GM12892 (cell line): ENCODE results near the gene TMEM50B.

Source experiments
- POLR2A ChIP-seq: IDR thresholded peaks from 2 replicates; pipeline ENCODE4 v1.6.1; 2011; ENCODE audit warnings: low read depth, low read length, control low read depth
- POLR2AphosphoS5 ChIP-seq: IDR thresholded peaks from 2 replicates; pipeline ENCODE4 v1.6.1; 2011; ENCODE audit warnings: low read depth, low read length, control low read depth

DNA sequence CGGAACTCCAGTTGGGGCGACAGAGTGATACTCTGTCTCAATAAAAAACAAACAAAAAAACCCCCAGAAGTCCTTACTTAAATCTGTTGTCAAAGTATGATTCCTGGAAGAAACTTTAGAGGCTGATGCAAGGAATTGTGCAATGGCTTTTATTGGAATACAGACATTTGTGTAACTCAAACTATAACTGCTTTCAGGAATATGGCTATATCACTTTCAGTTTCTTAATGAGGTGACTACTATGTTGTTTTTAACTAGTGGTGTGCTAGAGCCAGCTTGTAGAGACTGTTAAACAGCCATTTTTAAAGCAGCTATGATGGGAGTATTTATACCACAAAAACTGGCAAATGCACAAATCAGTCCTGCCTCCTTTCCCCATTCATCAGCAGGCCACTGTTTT is 34.5 kb upstream of the TMEM50B start:
- TF ChIP-seq POLR2A (no peak), POLR2AphosphoS5 (no peak)
